Prostate gland (tissue), 2 donors: ENCODE data around the gene OAS3.
"Not testable (repeated sequence)": the region's sequence is repeated elsewhere in the genome, so short reads cannot be mapped to it uniquely, and the experiment has no call there.

Experiments used
- POLR2A ChIP-seq: fragments of 450-650 bp; IDR thresholded peaks from one replicate; pipeline ENCODE4 v1.6.1; 2016; ENCODE audit warnings: antibody characterized with exemption, mild to moderate bottlenecking
- POLR2AphosphoS5 ChIP-seq: sonication (generic); formaldehyde crosslinking; IDR thresholded peaks from one replicate; pipeline ENCODE4 v1.6.1; 2017; ENCODE audit warnings: antibody characterized with exemption
- TF ChIP-seq, protein P1 (sequence below), 4 experiments: fragments of 200-600 bp in 2 of 4; fragments of 450-650 bp in 2 of 4; sonication (generic) in 2 of 4; IDR thresholded peaks; 1 replicate in 3 of 4; 2 replicates in 1 of 4; pipeline ENCODE4 v1.5.1; 2016 to 2019; ENCODE audit warnings: antibody characterized with exemption in 4 of 4, mild to moderate bottlenecking in 2 of 4, moderate library complexity in 2 of 4

DNA sequence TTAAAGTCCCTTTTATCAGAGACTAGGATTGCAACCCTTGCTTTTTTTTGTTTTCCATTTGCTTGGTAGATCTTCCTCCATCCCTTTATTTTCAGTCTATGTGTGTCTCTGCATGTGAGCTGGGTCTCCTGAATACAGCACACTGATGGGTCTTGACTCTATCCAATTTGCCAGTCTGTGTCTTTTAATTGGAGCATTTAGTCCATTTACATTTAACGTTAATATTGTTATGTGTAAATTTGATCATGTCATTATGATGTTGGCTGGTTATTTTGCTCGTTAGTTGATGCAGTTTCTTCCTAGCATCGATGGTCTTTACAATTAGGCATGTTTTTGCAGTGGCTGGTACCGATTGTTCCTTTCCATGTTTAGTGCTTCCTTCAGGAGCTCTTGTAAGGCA, 18.9 kb downstream of the OAS3 start:
- TF ChIP-seq, protein P1, sequence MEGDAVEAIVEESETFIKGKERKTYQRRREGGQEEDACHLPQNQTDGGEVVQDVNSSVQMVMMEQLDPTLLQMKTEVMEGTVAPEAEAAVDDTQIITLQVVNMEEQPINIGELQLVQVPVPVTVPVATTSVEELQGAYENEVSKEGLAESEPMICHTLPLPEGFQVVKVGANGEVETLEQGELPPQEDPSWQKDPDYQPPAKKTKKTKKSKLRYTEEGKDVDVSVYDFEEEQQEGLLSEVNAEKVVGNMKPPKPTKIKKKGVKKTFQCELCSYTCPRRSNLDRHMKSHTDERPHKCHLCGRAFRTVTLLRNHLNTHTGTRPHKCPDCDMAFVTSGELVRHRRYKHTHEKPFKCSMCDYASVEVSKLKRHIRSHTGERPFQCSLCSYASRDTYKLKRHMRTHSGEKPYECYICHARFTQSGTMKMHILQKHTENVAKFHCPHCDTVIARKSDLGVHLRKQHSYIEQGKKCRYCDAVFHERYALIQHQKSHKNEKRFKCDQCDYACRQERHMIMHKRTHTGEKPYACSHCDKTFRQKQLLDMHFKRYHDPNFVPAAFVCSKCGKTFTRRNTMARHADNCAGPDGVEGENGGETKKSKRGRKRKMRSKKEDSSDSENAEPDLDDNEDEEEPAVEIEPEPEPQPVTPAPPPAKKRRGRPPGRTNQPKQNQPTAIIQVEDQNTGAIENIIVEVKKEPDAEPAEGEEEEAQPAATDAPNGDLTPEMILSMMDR (IDR thresholded peaks at IDR 0.05), result not testable (repeated sequence)
- not testable (repeated sequence) for TF ChIP-seq POLR2A, POLR2AphosphoS5
